22Rv1 (cell line): ENCODE results near the gene NAALADL1.

Source experiments
- CTCF ChIP-seq: fragments of 450-650 bp; IDR thresholded peaks from 2 replicates; pipeline ENCODE4 v1.5.1; 2017; ENCODE audit warnings: mild to moderate bottlenecking
- ZFX ChIP-seq: fragments of 450-650 bp; IDR thresholded peaks from 2 replicates; pipeline ENCODE4 v1.6.1; 2017; ENCODE audit warnings: antibody characterized with exemption, borderline replicate concordance

- TF ChIP-seq CTCF, result no peak
- TF ChIP-seq ZFX, result no peak
These were observed 28.9 kb upstream of the NAALADL1 start for GRCh38 chr11:65087216-65087615.
